GM13977 (cell line): Measurements from ENCODE around the gene PRRT4.

Experiments used
- DNase-seq: peaks from one replicate; pipeline ENCODE4 v3.0.0; 2012; ENCODE audit warnings: low spot score
- CTCF ChIP-seq: IDR thresholded peaks from 2 replicates; pipeline ENCODE4 v1.5.1; 2012; ENCODE audit warnings: mild to moderate bottlenecking, control low read depth; ENCODE audit not compliant: insufficient read depth; ENCODE audit errors: extremely low read depth, missing control alignments
- in situ Hi-C: fragments of 300-500 bp; cut with MboI; formaldehyde crosslinking; loops from one replicate; pipeline ENCODE4 v1.12.0; 2022; ENCODE audit warnings: low sequenced_read_pairs, low pct_unique_long_range_greater_than_20kb, mixed read lengths, inconsistent platforms; ENCODE audit not compliant: unreplicated experiment

PRRT4 gene

DNA sequence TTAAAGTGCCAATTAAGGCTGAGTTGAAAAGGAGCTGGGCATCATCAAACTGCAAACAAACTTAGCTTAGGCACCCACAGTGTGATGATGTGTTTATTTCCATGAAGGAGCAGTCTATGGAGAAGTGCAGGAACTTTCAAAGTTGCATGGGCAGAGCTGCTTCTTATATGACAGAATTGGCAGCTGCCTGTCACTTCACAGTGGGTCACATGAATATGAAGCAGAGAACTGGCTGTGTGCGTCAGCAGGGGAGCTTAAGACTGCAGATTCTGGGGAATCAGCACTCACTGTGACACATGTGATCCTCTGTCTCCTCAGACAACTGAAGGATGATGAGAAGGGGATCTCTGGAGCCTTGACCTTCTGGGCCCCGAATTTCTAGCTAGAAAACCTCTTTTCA, 54.4 kb downstream of the PRRT4 start:
- no peak for TF ChIP-seq CTCF
- in situ Hi-C loops = no loop called here
- no peak for DNase-seq

GRCh38 chr7:128304212-128304611, 57.3 kb downstream of the PRRT4 start:
- no peak for TF ChIP-seq CTCF
- in situ Hi-C loops = no loop called here
- DNase-seq = no peak

DNA sequence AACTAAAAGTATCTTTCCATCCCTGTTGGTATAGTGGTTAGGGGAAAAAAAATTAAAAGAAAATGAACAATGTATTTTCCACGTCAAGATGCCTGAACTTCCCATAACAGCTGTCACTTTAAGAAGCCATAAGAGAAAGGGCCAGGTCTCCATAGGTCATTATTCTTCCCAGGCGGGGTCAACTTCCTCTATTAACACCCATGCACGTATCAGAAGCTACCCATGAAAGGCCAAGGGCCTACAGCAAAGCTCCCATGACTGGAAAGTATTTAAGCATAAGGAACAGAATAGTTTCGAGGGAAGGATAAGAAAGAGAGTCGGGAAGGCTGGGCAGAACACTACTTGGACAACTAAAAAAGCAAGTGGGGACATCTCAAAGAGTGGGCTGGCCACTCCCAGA, 57.8 kb downstream of the PRRT4 start:
- TF ChIP-seq CTCF = no peak
- in situ Hi-C loops = no loop called here

DNA sequence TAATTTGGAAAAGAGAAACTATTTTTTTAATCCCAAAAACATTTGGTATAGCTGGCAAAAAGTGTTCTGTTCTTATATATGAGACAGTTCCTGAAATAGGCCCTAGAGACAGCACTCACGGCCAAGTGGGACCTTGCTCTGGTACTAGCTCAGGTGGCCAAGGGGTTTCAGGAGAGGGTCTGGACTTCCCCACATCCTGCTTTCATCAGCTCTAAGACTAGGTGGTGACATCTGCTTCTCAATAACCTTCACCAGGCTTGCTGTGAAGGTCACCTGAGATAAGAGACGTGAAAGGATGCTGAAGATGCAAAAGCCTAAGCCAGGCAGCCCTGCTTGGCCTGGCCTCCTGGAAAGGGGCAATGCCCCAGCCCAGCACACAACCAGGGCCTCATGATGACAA, 58.4 kb downstream of the PRRT4 start:
- TF ChIP-seq CTCF = no peak
- DNase-seq = no peak
- in situ Hi-C loops = no loop called here

More for the DNA sequence above, 57.8 kb downstream of the PRRT4 start:
- DNase-seq = no peak

- no peak for TF ChIP-seq CTCF
- in situ Hi-C loops = no loop called here
- no peak for DNase-seq
Observed at GRCh38 chr7:128302139-128302538, 59.4 kb downstream of the PRRT4 start.
